ENCODE results near the gene CCDC178. TPM values are rescaled to one million over a fixed set of nuclear protein-coding genes. Genes with fewer than 3 reads are reported as not detected.

CCDC178 gene
- total RNA-seq, 2 experiments from 2014 or later, result not detected

GRCh38 chr18:33334781-33335180, 105.7 kb downstream of the CCDC178 start:
- intact Hi-C loops (cut with micrococcal nuclease), result no loop called here
- ChIA-PET POLR2A (no interaction called here), CTCF (no interaction called here)
- Mint-ChIP-seq H3K9me3 (peaks cover 20% of the 10 kb centered on the region), H3K27me3 (no peaks in the 10 kb centered on the region), H3K36me3 (no peaks in the 10 kb centered on the region), H3K4me1 (ENCODE audit: low read depth) (no peaks in the 10 kb centered on the region), H3K27ac (no peak overlapping the region), H3K4me3 (no peak overlapping the region)
- DNase-seq, result no peak

GRCh38 chr18:33330711-33331110, 109.8 kb downstream of the CCDC178 start:
- Mint-ChIP-seq H3K4me3 (no peak overlapping the region), H3K9me3 (peaks cover 2% of the 10 kb centered on the region), H3K4me1 (ENCODE audit: low read depth) (no peaks in the 10 kb centered on the region), H3K27ac (no peak overlapping the region), H3K36me3 (no peaks in the 10 kb centered on the region), H3K27me3 (no peaks in the 10 kb centered on the region)
- ChIA-PET POLR2A (no interaction called here), CTCF (no interaction called here)
- intact Hi-C loops (cut with micrococcal nuclease), result no loop called here
- DNase-seq, result no peak

DNA sequence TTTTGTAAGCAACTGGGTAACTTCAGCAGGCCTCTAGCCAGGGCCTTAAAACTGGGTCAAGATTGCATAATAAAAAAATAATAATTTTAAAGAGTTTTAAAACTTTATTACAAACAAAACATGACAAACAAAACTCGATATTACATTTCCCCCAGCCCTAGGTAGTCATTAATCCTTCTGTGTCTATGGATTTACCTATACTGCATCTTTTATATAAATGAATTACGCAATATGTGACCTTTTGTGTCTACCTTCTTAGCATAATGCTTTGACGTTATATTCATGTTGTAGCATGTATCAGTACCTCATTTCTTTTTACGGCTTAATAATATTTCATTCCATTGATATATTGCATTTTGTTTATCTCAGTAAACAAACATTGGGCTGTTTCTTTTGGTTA, 113.5 kb downstream of the CCDC178 start:
- intact Hi-C loops (cut with micrococcal nuclease), result no loop called here
- no peaks in the 10 kb centered on the region for H3K36me3 Mint-ChIP-seq
- no peak overlapping the region for H3K27ac Mint-ChIP-seq
- no peak for DNase-seq
- H3K4me3 Mint-ChIP-seq, result no peak overlapping the region
- no peaks in the 10 kb centered on the region for H3K27me3 Mint-ChIP-seq
- no peaks in the 10 kb centered on the region for H3K4me1 Mint-ChIP-seq (ENCODE audit: low read depth)
- ChIA-PET CTCF (no interaction called here), POLR2A (no interaction called here)
- peaks cover 4% of the 10 kb centered on the region for H3K9me3 Mint-ChIP-seq

DNA sequence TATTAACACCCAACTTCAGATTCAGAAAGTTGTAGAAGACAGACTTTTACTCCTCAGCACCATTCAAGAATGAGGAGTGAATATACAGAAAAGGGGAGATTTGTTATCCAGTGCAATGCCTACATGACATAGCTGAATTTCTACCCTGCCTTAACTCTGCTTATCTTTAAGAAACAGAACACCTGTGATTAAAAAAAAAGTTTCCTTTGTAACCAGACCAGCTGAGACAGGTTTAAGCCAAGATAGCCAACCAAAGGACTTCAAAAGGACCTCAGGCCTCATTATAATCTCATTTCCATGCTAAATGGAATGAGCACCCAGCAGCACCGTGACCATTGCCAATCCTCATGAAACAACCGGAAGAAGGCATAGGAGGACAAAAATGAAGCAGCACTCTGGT, 122.9 kb downstream of the CCDC178 start:
- DNase-seq, result no peak
- Mint-ChIP-seq H3K9me3 (peaks cover 19% of the 10 kb centered on the region), H3K36me3 (no peaks in the 10 kb centered on the region), H3K27me3 (no peaks in the 10 kb centered on the region), H3K27ac (no peak overlapping the region), H3K4me1 (ENCODE audit: low read depth) (no peaks in the 10 kb centered on the region), H3K4me3 (no peak overlapping the region)
- POLR2A ChIA-PET, result no interaction called here
- intact Hi-C loops (cut with micrococcal nuclease), result no loop called here
- CTCF ChIA-PET, result no interaction called here

GRCh38 chr18:33316146-33316587, 124.4 kb downstream of the CCDC178 start:
- Mint-ChIP-seq H3K9me3 (peaks cover 19% of the 10 kb centered on the region), H3K36me3 (no peaks in the 10 kb centered on the region), H3K4me3 (no peak overlapping the region), H3K27ac (no peak overlapping the region), H3K4me1 (ENCODE audit: low read depth) (no peaks in the 10 kb centered on the region), H3K27me3 (no peaks in the 10 kb centered on the region)
- DNase-seq, result no peak
- ChIA-PET CTCF (no interaction called here), POLR2A (no interaction called here)
- intact Hi-C loops (cut with micrococcal nuclease), result no loop called here

DNA sequence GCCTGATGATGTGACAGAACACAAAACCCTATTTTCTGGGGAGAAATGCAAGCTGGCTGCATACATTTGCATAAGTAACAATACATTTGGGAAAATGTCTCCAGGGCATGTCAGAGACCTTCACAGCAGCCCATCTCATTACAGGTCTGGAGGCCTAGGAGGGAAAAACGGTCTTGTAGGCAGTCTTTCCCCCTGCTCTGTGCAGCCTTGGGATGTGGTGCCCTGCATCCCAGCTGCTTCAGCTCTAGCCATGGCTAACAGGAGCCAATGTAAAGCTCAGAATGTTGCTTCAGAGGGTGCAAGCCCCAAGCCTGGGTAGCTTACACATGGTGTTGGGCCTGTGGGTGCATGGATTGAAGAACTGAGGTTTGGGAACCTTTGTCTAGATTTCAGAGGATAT, 133.0 kb downstream of the CCDC178 start:
- Mint-ChIP-seq H3K27me3 (no peaks in the 10 kb centered on the region), H3K4me3 (no peak overlapping the region), H3K27ac (no peak overlapping the region), H3K36me3 (no peaks in the 10 kb centered on the region), H3K4me1 (ENCODE audit: low read depth) (no peaks in the 10 kb centered on the region), H3K9me3 (peaks cover 14% of the 10 kb centered on the region)
- intact Hi-C loops (cut with micrococcal nuclease), result no loop called here
- DNase-seq, result no peak
- POLR2A ChIA-PET, result no interaction called here
- CTCF ChIA-PET, result no interaction called here

GRCh38 chr18:33304277-33304676, 136.2 kb downstream of the CCDC178 start:
- DNase-seq, result no peak
- H3K9me3 Mint-ChIP-seq, result peaks cover 16% of the 10 kb centered on the region
- intact Hi-C loops (cut with micrococcal nuclease), result no loop called here
- H3K27me3 Mint-ChIP-seq, result no peaks in the 10 kb centered on the region
- no peak overlapping the region for H3K27ac Mint-ChIP-seq
- ChIA-PET CTCF (no interaction called here), POLR2A (no interaction called here)
- no peaks in the 10 kb centered on the region for H3K4me1 Mint-ChIP-seq (ENCODE audit: low read depth)
- H3K4me3 Mint-ChIP-seq, result no peak overlapping the region
- no peaks in the 10 kb centered on the region for H3K36me3 Mint-ChIP-seq

GRCh38 chr18:33291539-33291938, 149.0 kb downstream of the CCDC178 start:
- no peaks in the 10 kb centered on the region for H3K4me1 Mint-ChIP-seq (ENCODE audit: low read depth)
- no peak overlapping the region for H3K4me3 Mint-ChIP-seq
- intact Hi-C loops (cut with micrococcal nuclease), result no loop called here
- POLR2A ChIA-PET, result no interaction called here
- H3K36me3 Mint-ChIP-seq, result no peaks in the 10 kb centered on the region
- no peaks in the 10 kb centered on the region for H3K27me3 Mint-ChIP-seq
- no peak overlapping the region for H3K27ac Mint-ChIP-seq
- H3K9me3 Mint-ChIP-seq, result peaks cover 4% of the 10 kb centered on the region
- CTCF ChIA-PET, result no interaction called here
- DNase-seq, result no peak

DNA sequence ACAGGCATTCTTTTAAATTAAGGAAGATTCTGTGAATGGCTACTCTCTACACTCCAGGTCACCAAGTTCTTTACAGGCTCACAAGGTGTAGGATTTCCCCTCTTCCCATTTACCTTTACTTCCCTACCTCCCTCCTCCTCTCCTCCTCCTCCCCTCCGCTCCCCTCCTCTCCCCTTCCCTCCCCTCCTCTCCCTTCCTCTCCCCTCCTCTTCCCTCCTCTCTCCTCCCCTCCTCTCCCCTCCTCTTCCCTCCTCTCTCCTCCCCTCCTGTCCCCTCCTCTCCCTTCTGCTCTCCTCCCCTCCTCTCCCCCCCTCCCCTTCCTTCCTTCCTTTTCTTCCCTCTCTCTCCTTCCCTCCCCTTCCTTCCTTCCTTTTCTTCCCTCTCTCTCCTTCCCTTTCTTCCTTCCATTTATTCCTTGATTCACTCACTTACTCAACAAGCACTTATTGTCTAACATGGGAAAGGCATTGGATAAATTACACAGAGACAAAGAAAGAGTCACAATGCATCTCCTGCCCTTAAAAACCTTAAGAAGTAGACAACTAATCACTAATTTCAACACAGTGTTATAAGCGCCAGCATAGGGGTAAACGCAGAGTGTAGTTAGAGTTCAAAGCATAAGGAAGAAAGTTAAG, 152.3 kb downstream of the CCDC178 start:
- H3K4me1 Mint-ChIP-seq (ENCODE audit: low read depth), result no peaks in the 10 kb centered on the region
- intact Hi-C loops (cut with micrococcal nuclease), result no loop called here
- no peaks in the 10 kb centered on the region for H3K27me3 Mint-ChIP-seq
- ChIA-PET POLR2A (no interaction called here), CTCF (no interaction called here)
- H3K27ac Mint-ChIP-seq, result no peak overlapping the region
- H3K4me3 Mint-ChIP-seq, result no peak overlapping the region
- peaks cover 4% of the 10 kb centered on the region for H3K9me3 Mint-ChIP-seq
- H3K36me3 Mint-ChIP-seq, result no peaks in the 10 kb centered on the region
- DNase-seq, result no peak

DNA sequence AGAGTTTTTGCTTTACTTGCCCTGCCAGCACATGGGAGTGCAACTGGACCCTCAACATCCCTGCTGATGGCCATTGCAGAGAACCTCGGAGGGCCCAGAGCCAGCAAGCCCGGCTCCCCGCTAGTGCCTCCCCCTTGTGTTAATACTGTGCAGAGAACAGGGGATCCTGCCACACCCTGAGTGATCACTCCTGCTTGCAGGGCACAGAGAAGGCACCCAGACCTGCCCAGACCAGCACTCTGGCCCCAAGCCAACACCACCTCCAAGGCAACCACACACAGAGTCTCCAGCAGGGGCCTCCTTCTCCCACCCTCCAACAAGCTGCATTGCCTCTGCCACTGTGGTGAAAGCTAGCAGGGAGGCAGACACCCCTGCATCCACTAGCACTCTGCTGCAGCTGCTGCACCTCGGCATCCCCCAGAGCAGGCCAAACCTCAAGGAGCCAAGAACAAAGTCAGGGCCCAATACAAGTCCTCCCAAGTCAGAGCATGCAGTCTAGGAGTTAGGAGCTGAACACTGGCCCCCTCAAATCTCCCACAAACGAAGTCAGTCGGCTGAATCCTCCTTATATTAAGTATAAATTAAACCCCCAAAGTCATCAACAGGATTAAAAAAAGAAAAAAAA, 157.7 kb downstream of the CCDC178 start:
- ChIA-PET POLR2A (no interaction called here), CTCF (interaction anchor here (1.0 kb wide), 1 partner anchor 51 kb away, joined by 3 read pairs; no protein-coding TSS in a partner anchor)
- Mint-ChIP-seq H3K27me3 (no peaks in the 10 kb centered on the region), H3K4me3 (no peak overlapping the region), H3K9me3 (peaks cover 2% of the 10 kb centered on the region), H3K4me1 (ENCODE audit: low read depth) (no peaks in the 10 kb centered on the region), H3K27ac (no peak overlapping the region), H3K36me3 (no peaks in the 10 kb centered on the region)
- DNase-seq, result no peak
- intact Hi-C loops (cut with micrococcal nuclease), result no loop called here

GRCh38 chr18:33282142-33282541, 158.4 kb downstream of the CCDC178 start:
- Mint-ChIP-seq H3K27me3 (no peaks in the 10 kb centered on the region), H3K4me3 (no peak overlapping the region), H3K27ac (no peak overlapping the region), H3K4me1 (ENCODE audit: low read depth) (no peaks in the 10 kb centered on the region), H3K36me3 (no peaks in the 10 kb centered on the region), H3K9me3 (peaks cover 5% of the 10 kb centered on the region)
- CTCF ChIA-PET, result interaction anchor here (1.0 kb wide), 1 partner anchor 50 kb away, joined by 3 read pairs; no protein-coding TSS in a partner anchor
- intact Hi-C loops (cut with micrococcal nuclease), result no loop called here
- no peak for DNase-seq
- POLR2A ChIA-PET, result no interaction called here

DNA sequence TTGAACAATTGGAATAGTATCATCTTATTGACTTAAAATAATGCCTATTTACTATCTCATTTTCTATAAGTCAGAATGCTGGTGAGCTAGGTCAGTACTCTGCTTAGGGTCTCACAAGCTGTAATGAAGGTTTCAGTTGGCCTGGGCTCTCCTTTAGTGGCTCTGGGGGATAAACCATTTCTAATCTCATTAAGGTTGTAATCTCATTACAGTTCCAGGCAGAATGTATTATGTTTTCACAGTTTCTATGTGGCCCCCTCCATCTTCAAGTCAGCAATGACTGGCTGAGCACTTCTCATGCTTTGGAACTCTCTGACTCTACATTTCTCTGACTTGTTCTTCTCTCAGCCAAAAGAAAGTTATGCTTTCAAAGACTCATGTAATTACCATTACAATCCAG, 163.1 kb downstream of the CCDC178 start:
- H3K36me3 Mint-ChIP-seq, result no peaks in the 10 kb centered on the region
- POLR2A ChIA-PET, result no interaction called here

GRCh38 chr18:33275843-33276242, 164.7 kb downstream of the CCDC178 start:
- DNase-seq, result no peak
- H3K4me3 Mint-ChIP-seq, result no peak overlapping the region
- H3K4me1 Mint-ChIP-seq (ENCODE audit: low read depth), result no peaks in the 10 kb centered on the region
- intact Hi-C loops (cut with micrococcal nuclease), result no loop called here
- H3K36me3 Mint-ChIP-seq, result no peaks in the 10 kb centered on the region
- H3K27ac Mint-ChIP-seq, result no peak overlapping the region
- peaks cover 5% of the 10 kb centered on the region for H3K9me3 Mint-ChIP-seq
- CTCF ChIA-PET, result no interaction called here
- POLR2A ChIA-PET, result no interaction called here
- no peaks in the 10 kb centered on the region for H3K27me3 Mint-ChIP-seq

More for the DNA sequence above, 163.1 kb downstream of the CCDC178 start:
- H3K4me1 Mint-ChIP-seq (ENCODE audit: low read depth), result no peaks in the 10 kb centered on the region
- no peak overlapping the region for H3K4me3 Mint-ChIP-seq
- intact Hi-C loops (cut with micrococcal nuclease), result no loop called here
- H3K27me3 Mint-ChIP-seq, result no peaks in the 10 kb centered on the region
- DNase-seq, result no peak
- peaks cover 5% of the 10 kb centered on the region for H3K9me3 Mint-ChIP-seq
- CTCF ChIA-PET, result no interaction called here
- no peak overlapping the region for H3K27ac Mint-ChIP-seq
